GM23338 (cell line): ENCODE results near the gene SEC24A. TPM values are rescaled to one million over a fixed set of nuclear protein-coding genes. Genes with fewer than 3 reads are reported as not detected.

Experiments
- ATAC-seq: fragments of 200-7000 bp; cut with Tn5 transposase; 3 replicates; pipeline ENCODE4 v1.9.1; 2020
- DNase-seq: peaks from one replicate; pipeline ENCODE4 v3.0.0-alpha.2; 2015; ENCODE audit warnings: low spot score
- H2AFZ ChIP-seq: fragments of 200-600 bp; sonication (generic); 2 replicates; pipeline ENCODE4 v1.8.0; 2016; ENCODE audit warnings: antibody characterized with exemption, mild to moderate bottlenecking, moderate library complexity
- H3F3A ChIP-seq: fragments of 200-600 bp; sonication (generic); replicated peaks from 2 replicates; pipeline ENCODE4 v1.8.0; 2017; ENCODE audit warnings: antibody characterized with exemption, mixed run types, low read depth
- H3K27ac ChIP-seq: fragments of 200-600 bp; sonication (generic); 2 replicates; pipeline ENCODE4 v1.6.1; 2016; ENCODE audit warnings: low read depth
- H3K27me3 ChIP-seq: fragments of 200-600 bp; sonication (generic); 2 replicates; pipeline ENCODE4 v1.8.0; 2016; ENCODE audit warnings: mild to moderate bottlenecking, mixed run types, moderate library complexity; ENCODE audit not compliant: insufficient read depth
- H3K36me3 ChIP-seq: fragments of 200-600 bp; sonication (generic); 2 replicates; pipeline ENCODE4 v1.8.0; 2016; ENCODE audit warnings: mild to moderate bottlenecking; ENCODE audit not compliant: insufficient read depth
- H3K4me1 ChIP-seq: fragments of 200-600 bp; sonication (generic); 2 replicates; pipeline ENCODE4 v1.8.0; 2016; ENCODE audit warnings: mild to moderate bottlenecking, moderate library complexity; ENCODE audit not compliant: insufficient read depth
- H3K4me2 ChIP-seq: fragments of 200-600 bp; sonication (generic); 2 replicates; pipeline ENCODE4 v1.7.1; 2017; ENCODE audit warnings: mixed run types
- H3K4me3 ChIP-seq: fragments of 200-600 bp; sonication (generic); 2 replicates; pipeline ENCODE4 v1.6.1; 2016; ENCODE audit warnings: mixed run types
- H3K79me2 ChIP-seq: fragments of 200-600 bp; sonication (generic); replicated peaks from 2 replicates; pipeline ENCODE4 v1.8.0; 2017; ENCODE audit warnings: mild to moderate bottlenecking; ENCODE audit not compliant: insufficient read depth
- H3K9me2 ChIP-seq: fragments of 200-600 bp; sonication (generic); 2 replicates; pipeline ENCODE4 v1.8.0; 2017; ENCODE audit not compliant: insufficient read depth
- H4K20me1 ChIP-seq: fragments of 200-600 bp; sonication (generic); replicated peaks from 2 replicates; pipeline ENCODE4 v1.8.0; 2017; ENCODE audit warnings: mild to moderate bottlenecking; ENCODE audit not compliant: insufficient read depth
- H3K27ac Mint-ChIP-seq: 2 replicates; pipeline ENCODE4 v1.8.0; 2020; ENCODE audit warnings: inconsistent platforms, mild to moderate bottlenecking, moderate library complexity, mixed read lengths
- H3K27me3 Mint-ChIP-seq: 3 replicates; pipeline ENCODE4 v1.8.0; 2022; ENCODE audit warnings: low read depth, mild to moderate bottlenecking, moderate library complexity, mixed read lengths, inconsistent platforms; ENCODE audit not compliant: insufficient read depth, poor library complexity
- H3K36me3 Mint-ChIP-seq: 3 replicates; pipeline ENCODE4 v1.8.0; 2021; ENCODE audit warnings: low read depth, mild to moderate bottlenecking, inconsistent platforms, moderate library complexity, mixed read lengths
- H3K4me1 Mint-ChIP-seq: 3 replicates; pipeline ENCODE4 v1.8.0; 2020; ENCODE audit warnings: mild to moderate bottlenecking, inconsistent platforms, mixed read lengths
- H3K4me3 Mint-ChIP-seq: 3 replicates; pipeline ENCODE4 v1.8.0; 2021; ENCODE audit warnings: moderate library complexity, mild to moderate bottlenecking, inconsistent platforms, mixed read lengths
- H3K9me3 Mint-ChIP-seq: 3 replicates; pipeline ENCODE4 v1.8.0; 2020; ENCODE audit warnings: moderate library complexity, mild to moderate bottlenecking, inconsistent platforms, mixed read lengths
- CREB1 ChIP-seq: fragments of 250-450 bp; sonication (Bioruptor Pico); IDR thresholded peaks from 2 replicates; pipeline ENCODE4 v1.5.0; 2020; ENCODE audit warnings: low read depth, mild to moderate bottlenecking, moderate library complexity
- CTCF ChIP-seq, 2 experiments: fragments of 200-600 bp in 1 of 2; sonication (generic) in 1 of 2; conservative IDR thresholded peaks; 2 replicates each; pipeline versions ENCODE4 v1.5.1 to v1.6.1; 2016 to 2017; ENCODE audit warnings: antibody characterized with exemption in 2 of 2, low read depth in 2 of 2, mild to moderate bottlenecking in 2 of 2, moderate library complexity in 1 of 2
- ETS1 ChIP-seq: IDR thresholded peaks from 2 replicates; pipeline ENCODE4 v1.6.1; 2016; ENCODE audit warnings: antibody characterized with exemption
- NANOG ChIP-seq: IDR thresholded peaks from 2 replicates; pipeline ENCODE4 v1.6.1; 2016; ENCODE audit warnings: antibody characterized with exemption, borderline replicate concordance
- POLR2AphosphoS5 ChIP-seq: IDR thresholded peaks from 2 replicates; pipeline ENCODE4 v1.6.1; 2016; ENCODE audit warnings: antibody characterized with exemption, low read depth
- REST ChIP-seq: IDR thresholded peaks from one replicate; pipeline ENCODE4 v1.6.1; 2018; ENCODE audit warnings: antibody characterized with exemption; ENCODE audit not compliant: unreplicated experiment
- ZNF331 ChIP-seq: fragments of 250-450 bp; sonication (Bioruptor Pico); IDR thresholded peaks from 2 replicates; pipeline ENCODE4 v1.5.0; 2020; ENCODE audit warnings: low read depth, mild to moderate bottlenecking, moderate library complexity
- ZNF462 ChIP-seq: fragments of 250-450 bp; sonication (Bioruptor Pico); IDR thresholded peaks from 2 replicates; pipeline ENCODE4 v1.5.0; 2020; ENCODE audit warnings: mild to moderate bottlenecking, moderate library complexity
- polyA plus RNA-seq: library from polyadenylated mRNA; unstranded; fragments of >200 nt; fragmentation: Nextera tagmentation; extraction: Ambion mirVana; gene quantifications from 2 replicates; pipeline ENCODE4 v1.2.1, GENCODE V29; 2016
- total RNA-seq: library from RNA; depleted of rRNA; stranded (reverse); fragments of >200 nt; shearing (Covaris generic); gene quantifications from 2 replicates; pipeline ENCODE4 v1.2.3, GENCODE V29; 2014

The SEC24A gene
- total and polyA plus RNA-seq, 2 experiments from 2014 or later, result 8.1 to 36.5 TPM

GRCh38 chr5:134620634-134621033, 28.0 kb upstream of the SEC24A start:
- Histone ChIP-seq H4K20me1 (no peaks in the 10 kb centered on the region), H3K4me1 (no peaks in the 10 kb centered on the region), H3K4me3 (no peak overlapping the region), H3F3A (no peaks in the 10 kb centered on the region), H3K79me2 (no peaks in the 10 kb centered on the region), H3K4me2 (no peak overlapping the region), H3K36me3 (peaks cover 18% of the 10 kb centered on the region), H3K27ac (no peak overlapping the region), H3K9me2 (no peaks in the 10 kb centered on the region), H3K27me3 (no peaks in the 10 kb centered on the region), H2AFZ (no peak overlapping the region)
- peaks cover 3% of the 10 kb centered on the region for H3K27me3 Mint-ChIP-seq
- H3K27ac Mint-ChIP-seq, result no peak overlapping the region
- TF ChIP-seq REST (no peak), ZNF462 (CRISPR knock-in tag) (no peak), CTCF (conservative IDR thresholded peaks at IDR 0.05; ENCODE audit: low read depth in 2 of 2) (no peak), POLR2AphosphoS5 (no peak), NANOG (no peak), ETS1 (no peak), CREB1 (CRISPR knock-in tag) (no peak), ZNF331 (CRISPR knock-in tag) (no peak)
- ATAC-seq (no peak), DNase-seq (no peak)
- peaks cover 30% of the 10 kb centered on the region; the same call in 2 of the 3 replicates for H3K36me3 Mint-ChIP-seq
- no peaks in the 10 kb centered on the region for H3K4me1 Mint-ChIP-seq
- no peaks in the 10 kb centered on the region for H3K9me3 Mint-ChIP-seq
- H3K4me3 Mint-ChIP-seq, result no peak overlapping the region
